GM18508 (cell line): ENCODE results near the gene BLVRB.
A peak's percentile ranks its signal among the peaks of the same experiment; 100 is the strongest.
"Not testable (repeated sequence)": the region's sequence is repeated elsewhere in the genome, so short reads cannot be mapped to it uniquely, and the experiment has no call there.

Source experiments
- ATAC-seq: cut with Tn5 transposase; IDR thresholded peaks from one replicate; pipeline ENCODE4 v1.9.1; 2021; ENCODE audit warnings: moderate number of reproducible peaks; ENCODE audit not compliant: insufficient read depth, unreplicated experiment

The BLVRB gene

DNA sequence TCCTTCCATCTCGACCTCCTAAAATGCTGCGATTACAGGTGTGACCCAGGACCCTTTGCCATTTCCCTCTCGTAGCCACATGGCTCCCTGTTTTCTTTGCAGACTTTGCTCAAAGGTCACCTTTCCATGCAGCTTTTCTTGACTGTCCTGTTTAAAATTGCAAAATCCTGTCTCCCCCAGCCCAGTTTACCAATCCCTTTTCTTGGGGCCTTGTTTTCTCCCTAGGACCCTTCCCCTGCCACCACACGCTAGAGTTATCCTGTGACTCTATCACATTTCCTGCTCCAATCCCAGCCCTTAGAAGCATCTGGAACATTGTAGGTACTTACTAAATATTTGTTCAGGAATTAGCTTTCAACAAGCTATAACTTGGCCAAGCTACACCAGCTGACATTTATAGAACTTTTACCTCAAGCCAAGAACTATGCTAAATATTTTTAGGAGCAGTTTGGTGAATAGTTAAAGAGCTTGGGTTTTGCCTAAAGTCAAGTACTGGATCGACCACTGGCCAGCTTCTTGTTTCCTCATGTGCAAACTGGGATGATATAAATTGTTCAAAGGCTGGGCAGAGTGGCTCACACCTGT lies 12.3 kb downstream of the BLVRB start:
- ATAC-seq: no peak

DNA sequence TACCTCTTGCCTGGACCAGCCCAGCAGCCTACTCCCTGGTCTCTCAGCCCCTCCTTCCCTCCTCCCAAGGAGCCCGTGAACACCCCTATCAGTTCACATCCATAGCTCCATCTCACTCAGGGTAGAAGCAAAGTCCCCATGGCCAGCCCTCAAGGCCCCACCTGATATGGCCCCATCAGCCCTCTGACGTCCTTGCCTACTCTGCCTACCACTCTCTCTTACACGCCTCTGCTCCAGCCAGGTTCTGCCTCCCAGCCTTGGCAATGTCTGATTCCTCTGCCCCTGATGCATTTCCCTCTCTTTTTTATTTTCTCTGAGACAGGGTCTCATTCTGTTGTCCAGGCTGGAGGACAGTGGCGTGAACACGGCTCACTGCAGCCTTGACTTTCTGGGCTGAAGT lies 13.5 kb downstream of the BLVRB start:
- no peak for ATAC-seq

- ATAC-seq: no peak
Observed at GRCh38 chr19:40450664-40451063, 14.9 kb downstream of the BLVRB start.

- ATAC-seq: no peak
Observed at GRCh38 chr19:40449506-40449905, 16.0 kb downstream of the BLVRB start.

DNA sequence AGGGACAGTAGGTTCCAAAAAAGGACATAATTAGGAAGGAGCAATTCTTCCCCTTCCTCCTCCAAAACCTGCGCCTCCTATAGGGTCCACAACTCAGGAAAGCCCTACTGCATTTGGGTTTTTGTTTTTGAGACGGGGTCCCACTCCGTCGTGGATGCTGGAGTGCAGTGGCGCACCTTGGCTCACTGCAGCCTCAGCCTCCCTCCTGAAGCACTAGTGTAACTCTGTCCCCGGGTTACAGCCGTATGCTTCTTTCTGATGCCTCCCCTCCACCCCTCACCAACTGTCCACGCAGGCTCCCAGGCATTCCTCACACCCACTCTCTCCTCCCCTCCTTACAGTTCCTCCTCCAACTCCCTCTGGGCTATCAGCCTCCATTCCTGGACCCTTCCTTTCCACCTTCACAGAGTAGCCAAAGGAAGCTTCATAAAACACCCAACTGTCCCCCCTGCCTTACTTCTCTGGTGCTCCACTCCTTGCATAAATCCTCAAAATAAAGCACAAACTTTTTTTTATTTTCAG lies 19.2 kb downstream of the BLVRB start:
- ATAC-seq: no peak

DNA sequence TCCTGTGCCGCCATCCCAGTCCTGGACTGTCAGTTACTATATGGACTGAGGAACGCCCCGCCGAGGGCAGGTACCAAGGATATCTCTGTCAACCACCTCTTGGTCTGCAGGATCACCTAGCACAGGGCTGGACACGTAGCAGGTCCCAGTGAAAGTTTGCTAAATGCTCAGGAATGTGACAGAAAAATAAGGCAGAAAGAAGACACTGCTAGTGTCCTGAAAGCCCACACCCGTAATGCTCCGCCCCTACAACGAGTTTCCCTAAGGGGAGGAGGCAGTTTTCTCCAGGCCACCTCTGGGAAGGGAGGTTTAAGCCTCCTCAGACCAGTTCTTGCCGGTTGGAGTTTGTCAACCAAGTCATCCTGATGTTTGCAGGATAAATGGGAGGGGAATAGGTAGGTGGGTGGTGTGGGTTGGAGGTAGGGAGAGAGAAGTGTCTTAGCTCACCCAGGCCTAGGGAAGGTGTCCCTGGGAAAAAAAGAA lies 19.7 kb downstream of the BLVRB start:
- no peak for ATAC-seq

GRCh38 chr19:40444825-40445312 lies 20.7 kb downstream of the BLVRB start:
- ATAC-seq: no peak

DNA sequence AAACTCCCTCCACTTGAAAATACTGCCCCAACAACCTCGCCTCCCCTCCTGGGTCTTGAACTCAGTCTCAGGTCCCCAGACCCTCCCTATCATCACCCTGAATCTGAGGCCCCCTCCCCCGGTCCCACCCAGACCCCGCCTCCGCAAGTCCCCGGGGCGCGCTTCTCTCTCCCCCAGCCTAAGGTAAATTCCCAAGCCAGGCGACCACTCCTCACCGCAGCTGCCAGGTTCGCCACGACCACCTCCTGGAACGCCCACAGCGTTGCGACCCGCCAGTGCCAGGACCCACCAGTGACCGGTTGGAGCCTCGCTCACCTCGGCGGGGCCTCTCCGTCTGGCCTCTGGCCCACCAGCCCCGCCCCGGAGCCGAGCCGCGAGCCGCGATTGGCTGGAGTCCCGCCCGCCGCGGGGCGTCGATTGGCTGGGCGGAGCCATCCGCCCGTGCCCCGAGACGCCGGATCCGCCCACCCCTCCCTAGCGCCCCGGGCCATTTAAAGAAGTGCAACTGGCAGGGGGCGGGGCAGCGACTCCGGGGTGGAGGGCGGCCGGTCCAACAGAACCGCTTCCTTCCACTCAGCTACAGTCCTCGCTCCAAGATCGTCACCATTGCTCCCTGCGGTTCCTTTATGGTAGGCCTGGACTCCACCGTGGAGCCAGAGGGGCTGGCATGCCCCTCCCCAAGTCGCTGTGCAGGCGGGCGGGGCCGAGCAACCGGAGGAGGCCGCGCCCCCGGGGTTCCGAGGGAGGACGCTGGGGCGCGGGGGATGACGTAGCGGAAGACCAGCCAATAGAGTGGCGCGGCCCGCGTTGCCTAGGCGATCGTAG lies 21.3 kb downstream of the BLVRB start, which contains the start of gene SERTAD3:
Gene SERTAD3, minus strand, starts transcription at position 336 of the 825 bp plus-strand sequence. CDS start 2,255 bp downstream, outside the sequence.
- ATAC-seq: no peak

- ATAC-seq: peak; percentile 66
Observed at GRCh38 chr19:40443131-40443999, 22.2 kb downstream of the BLVRB start.

DNA sequence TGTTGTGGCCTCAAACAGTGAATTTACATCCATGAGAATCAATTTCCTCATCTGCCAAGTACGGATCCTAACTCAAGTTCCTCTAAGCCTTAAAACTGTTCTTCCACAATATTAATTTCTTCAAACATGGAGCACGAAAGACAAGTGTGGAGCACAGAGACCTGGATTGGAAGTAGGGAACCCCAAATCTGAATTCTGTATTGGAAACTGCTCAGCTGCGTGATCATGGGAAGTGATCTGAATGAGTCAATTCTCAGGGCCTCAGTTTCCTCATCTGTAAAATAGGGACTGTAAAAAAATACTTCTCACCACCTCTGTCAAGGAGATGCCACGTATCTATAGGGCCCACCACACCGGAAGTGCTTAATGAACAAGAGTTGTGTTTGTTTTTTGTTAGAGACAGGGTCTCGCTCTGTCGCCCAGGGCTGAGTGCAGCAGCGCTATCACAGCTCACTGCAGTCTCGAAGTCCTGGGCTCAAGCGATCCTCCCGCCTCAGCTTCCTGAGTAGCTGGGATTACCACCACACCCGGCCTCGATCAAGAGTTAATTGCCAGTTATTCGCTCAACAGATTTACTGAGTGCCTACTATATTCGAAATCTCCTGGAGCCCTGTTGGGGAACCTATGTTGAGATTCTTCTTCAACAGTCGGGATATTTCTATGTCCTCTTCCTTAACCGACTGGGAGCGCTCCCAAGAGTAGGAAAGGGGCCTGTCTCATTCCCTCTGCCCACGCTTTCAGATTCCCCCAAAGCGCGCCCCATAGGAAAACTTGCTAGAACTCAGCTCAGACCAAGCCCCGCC lies 23.0 kb downstream of the BLVRB start:
- ATAC-seq: no peak

DNA sequence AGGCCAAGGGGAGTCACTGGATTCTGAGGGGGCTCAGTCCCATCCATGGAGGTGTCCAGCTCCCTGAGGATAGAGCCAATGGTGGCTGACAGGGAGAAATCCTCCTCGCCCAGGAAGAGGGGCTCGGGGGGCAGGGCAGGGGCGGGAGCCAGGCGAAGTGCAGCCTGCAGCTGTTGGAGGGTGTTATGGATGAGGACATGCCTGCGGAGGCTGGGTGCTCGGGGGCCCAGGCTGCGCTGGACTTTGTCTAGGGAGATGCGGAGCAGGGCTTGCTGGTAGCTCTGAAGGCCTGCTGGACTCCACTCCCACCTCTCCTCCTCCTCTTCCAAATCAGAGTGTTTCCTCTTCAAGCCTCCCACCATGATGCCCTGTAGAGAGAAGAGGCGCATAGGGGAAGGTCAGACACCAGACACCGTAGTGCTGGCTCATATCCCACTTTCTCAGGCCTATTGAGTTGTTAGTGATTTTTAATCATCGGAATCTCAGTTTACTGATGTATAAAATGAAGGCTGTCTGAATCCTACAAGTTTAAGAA lies 23.8 kb downstream of the BLVRB start:
- no peak for ATAC-seq

DNA sequence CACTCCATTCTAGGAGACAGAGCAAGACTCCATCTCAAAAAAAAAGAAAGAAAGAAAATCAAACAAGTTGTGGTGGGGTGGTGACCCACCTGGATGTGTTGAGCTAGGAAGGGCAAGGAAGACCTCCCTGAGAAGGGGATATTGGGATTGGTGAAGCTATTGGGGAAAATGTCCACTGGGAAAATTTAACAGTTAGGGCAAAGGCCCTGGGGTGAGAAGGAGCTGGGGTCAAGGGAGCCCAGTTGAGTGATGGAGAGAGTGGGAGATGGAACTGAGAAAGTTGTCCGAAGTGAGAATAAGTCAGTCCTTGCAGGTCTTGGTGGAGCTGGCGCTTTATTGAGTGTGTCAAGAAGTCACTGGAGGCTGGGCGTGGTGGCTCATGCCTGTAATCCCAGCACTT lies 27.3 kb downstream of the BLVRB start:
- no peak for ATAC-seq

- ATAC-seq: no peak
Observed at GRCh38 chr19:40433391-40434216, 31.9 kb downstream of the BLVRB start.

DNA sequence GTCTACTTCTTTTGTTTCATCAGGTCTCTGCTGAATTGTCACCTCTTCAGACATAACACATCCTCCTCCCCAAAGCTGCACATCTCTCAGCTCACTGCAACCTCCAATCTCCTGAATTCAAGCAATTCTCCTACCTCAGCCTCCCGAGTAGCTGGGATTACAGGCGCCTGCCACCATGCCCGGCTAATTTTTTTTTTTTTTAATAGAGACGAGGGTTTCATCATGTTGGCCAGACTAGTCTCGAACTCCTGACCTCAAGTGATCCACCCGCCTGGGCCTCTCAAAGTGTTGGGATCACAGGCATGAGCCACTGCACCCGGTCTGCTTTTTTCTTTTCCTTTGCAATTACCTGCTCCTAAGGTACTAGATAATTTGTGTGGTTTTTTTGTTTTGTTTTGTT lies 32.8 kb downstream of the BLVRB start:
- not testable (repeated sequence) for ATAC-seq

- no peak for ATAC-seq
Observed at GRCh38 chr19:40431698-40432097, 33.8 kb downstream of the BLVRB start.

DNA sequence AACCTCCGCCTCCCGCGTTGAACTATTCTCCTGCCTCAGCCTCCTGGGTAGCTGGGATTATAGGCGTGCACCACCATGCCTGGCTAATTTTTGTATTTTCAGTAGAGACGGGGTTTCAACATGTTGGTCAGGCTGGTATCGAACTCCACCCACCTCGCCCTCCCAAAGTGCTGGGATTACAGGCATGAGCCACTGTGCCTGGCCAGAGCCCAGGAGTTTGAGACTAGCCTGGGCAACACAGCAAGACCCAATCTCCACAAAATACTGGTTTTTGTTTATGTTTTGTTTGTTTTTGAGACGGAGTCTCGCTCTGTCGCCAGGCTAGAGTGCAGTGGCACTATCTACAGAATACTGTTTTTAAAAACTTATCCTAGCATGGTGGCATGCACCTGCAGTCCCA lies 35.3 kb downstream of the BLVRB start:
- not testable (repeated sequence) for ATAC-seq

- not testable (repeated sequence) for ATAC-seq
Observed at GRCh38 chr19:40428197-40428596, 37.3 kb downstream of the BLVRB start.
